GM12872 (cell line): ENCODE measurements around the gene UBE2O.
A peak's percentile ranks its signal among the peaks of the same experiment; 100 is the strongest.

Source experiments
- TF ChIP-seq, protein P1 (sequence below): IDR thresholded peaks from 3 replicates; pipeline ENCODE4 v1.5.1; 2011; ENCODE audit warnings: low read depth, mild to moderate bottlenecking, low read length, moderate library complexity; ENCODE audit not compliant: insufficient read depth

The UBE2O gene

GRCh38 chr17:76386966-76387765, 65.8 kb downstream of the UBE2O start:
- TF ChIP-seq, protein P1, sequence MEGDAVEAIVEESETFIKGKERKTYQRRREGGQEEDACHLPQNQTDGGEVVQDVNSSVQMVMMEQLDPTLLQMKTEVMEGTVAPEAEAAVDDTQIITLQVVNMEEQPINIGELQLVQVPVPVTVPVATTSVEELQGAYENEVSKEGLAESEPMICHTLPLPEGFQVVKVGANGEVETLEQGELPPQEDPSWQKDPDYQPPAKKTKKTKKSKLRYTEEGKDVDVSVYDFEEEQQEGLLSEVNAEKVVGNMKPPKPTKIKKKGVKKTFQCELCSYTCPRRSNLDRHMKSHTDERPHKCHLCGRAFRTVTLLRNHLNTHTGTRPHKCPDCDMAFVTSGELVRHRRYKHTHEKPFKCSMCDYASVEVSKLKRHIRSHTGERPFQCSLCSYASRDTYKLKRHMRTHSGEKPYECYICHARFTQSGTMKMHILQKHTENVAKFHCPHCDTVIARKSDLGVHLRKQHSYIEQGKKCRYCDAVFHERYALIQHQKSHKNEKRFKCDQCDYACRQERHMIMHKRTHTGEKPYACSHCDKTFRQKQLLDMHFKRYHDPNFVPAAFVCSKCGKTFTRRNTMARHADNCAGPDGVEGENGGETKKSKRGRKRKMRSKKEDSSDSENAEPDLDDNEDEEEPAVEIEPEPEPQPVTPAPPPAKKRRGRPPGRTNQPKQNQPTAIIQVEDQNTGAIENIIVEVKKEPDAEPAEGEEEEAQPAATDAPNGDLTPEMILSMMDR = no peak

DNA sequence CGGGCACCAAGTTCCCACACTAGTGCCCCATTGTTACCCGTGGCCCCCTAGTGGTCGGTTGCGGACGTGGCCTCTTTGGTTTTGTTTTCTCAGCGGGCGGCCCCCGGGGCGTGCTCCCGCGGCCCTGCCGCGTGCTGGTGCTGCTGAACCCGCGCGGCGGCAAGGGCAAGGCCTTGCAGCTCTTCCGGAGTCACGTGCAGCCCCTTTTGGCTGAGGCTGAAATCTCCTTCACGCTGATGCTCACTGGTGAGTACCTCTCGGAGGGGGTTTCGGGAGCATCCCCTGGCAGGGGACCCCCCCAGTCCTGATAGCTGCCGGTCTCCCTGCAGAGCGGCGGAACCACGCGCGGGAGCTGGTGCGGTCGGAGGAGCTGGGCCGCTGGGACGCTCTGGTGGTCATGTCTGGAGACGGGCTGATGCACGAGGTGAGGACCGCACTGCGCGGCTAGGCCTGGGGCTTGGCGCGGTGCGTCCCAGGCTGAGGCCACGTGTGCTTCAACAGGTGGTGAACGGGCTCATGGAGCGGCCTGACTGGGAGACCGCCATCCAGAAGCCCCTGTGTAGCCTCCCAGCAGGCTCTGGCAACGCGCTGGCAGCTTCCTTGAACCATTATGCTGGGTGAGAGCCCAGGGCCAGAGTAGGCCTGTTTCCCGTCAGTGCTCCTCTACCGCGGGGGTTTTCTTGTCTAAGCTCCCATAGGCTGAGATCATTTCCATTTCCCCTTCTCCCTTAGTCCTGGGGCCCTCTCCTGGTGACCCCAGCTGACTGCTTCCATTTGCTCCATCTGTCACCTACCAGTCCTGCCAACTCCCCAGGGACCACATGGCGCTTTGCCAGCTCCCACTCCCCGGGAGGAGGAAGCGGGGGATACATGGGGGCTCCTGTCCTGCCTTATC, 66.8 kb downstream of the UBE2O start:
- TF ChIP-seq, protein P1 = peak; percentile 93

- TF ChIP-seq, protein P1 = no peak
Measured at GRCh38 chr17:76384987-76385891, 67.7 kb downstream of the UBE2O start.

GRCh38 chr17:76384222-76384986, 68.5 kb downstream of the UBE2O start, which contains the start of gene SPHK1:
Gene SPHK1, plus strand, starts transcription at chr17:76384609. Its CDS starts 1,036 bp downstream, at chr17:76385645.
- TF ChIP-seq, protein P1 = no peak

- TF ChIP-seq, protein P1 = 0 out of 3 replicates have a peak, but pooled peaks have one; percentile 21
Measured at GRCh38 chr17:76383546-76384221, 69.3 kb downstream of the UBE2O start.

GRCh38 chr17:76382803-76383545, 70.0 kb downstream of the UBE2O start:
- TF ChIP-seq, protein P1 = no peak
